ENCODE data around the gene SFTPB.

GRCh38 chr2:85707304-85707703, 39.3 kb upstream of the SFTPB start:
- TF ChIP-seq TAF1 (IDR thresholded peaks at IDR 0.05; ENCODE audit: low read depth) (no peak), EZH2 (IDR thresholded peaks at IDR 0.05; ENCODE audit: borderline replicate concordance, insufficient read depth, low read length, poor library complexity, severe bottlenecking) (no peak), POLR2AphosphoS5 (IDR thresholded peaks at IDR 0.05) (no peak), CTCF (IDR thresholded peaks at IDR 0.05; ENCODE audit: poor library complexity, severe bottlenecking) (peak; percentile 81), EP300 (conservative IDR thresholded peaks at IDR 0.05; ENCODE audit: poor library complexity, severe bottlenecking) (no peak), RAD21 (conservative IDR thresholded peaks at IDR 0.05) (peak; percentile 56), MXI1 (conservative IDR thresholded peaks at IDR 0.05; ENCODE audit: poor library complexity, severe bottlenecking) (no peak), SMC3 (conservative IDR thresholded peaks at IDR 0.05; ENCODE audit: poor library complexity) (peak; percentile 68)
- TF ChIP-seq, protein P1, sequence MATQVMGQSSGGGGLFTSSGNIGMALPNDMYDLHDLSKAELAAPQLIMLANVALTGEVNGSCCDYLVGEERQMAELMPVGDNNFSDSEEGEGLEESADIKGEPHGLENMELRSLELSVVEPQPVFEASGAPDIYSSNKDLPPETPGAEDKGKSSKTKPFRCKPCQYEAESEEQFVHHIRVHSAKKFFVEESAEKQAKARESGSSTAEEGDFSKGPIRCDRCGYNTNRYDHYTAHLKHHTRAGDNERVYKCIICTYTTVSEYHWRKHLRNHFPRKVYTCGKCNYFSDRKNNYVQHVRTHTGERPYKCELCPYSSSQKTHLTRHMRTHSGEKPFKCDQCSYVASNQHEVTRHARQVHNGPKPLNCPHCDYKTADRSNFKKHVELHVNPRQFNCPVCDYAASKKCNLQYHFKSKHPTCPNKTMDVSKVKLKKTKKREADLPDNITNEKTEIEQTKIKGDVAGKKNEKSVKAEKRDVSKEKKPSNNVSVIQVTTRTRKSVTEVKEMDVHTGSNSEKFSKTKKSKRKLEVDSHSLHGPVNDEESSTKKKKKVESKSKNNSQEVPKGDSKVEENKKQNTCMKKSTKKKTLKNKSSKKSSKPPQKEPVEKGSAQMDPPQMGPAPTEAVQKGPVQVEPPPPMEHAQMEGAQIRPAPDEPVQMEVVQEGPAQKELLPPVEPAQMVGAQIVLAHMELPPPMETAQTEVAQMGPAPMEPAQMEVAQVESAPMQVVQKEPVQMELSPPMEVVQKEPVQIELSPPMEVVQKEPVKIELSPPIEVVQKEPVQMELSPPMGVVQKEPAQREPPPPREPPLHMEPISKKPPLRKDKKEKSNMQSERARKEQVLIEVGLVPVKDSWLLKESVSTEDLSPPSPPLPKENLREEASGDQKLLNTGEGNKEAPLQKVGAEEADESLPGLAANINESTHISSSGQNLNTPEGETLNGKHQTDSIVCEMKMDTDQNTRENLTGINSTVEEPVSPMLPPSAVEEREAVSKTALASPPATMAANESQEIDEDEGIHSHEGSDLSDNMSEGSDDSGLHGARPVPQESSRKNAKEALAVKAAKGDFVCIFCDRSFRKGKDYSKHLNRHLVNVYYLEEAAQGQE (IDR thresholded peaks at IDR 0.05; ENCODE audit: borderline replicate concordance), result no peak
